Epithelial cell of esophagus (primary cell): ENCODE results near the gene ATXN1.
"Not testable (repeated sequence)": the region's sequence is repeated elsewhere in the genome, so short reads cannot be mapped to it uniquely, and the experiment has no call there.

Experiments
- DNase-seq: peaks from one replicate; pipeline ENCODE4 v3.0.0; 2010; ENCODE audit warnings: low read depth
- H3K4me3 ChIP-seq: 2 replicates; pipeline ENCODE4 v1.5.1; 2011; ENCODE audit warnings: mild to moderate bottlenecking, low read length, control low read depth
- TF ChIP-seq, protein P1 (sequence below): IDR thresholded peaks from 2 replicates; pipeline ENCODE4 v1.5.1; 2011; ENCODE audit warnings: low read depth, mild to moderate bottlenecking, low read length, control low read depth, inconsistent platforms; ENCODE audit not compliant: insufficient read depth; ENCODE audit errors: missing control alignments

Gene ATXN1

DNA sequence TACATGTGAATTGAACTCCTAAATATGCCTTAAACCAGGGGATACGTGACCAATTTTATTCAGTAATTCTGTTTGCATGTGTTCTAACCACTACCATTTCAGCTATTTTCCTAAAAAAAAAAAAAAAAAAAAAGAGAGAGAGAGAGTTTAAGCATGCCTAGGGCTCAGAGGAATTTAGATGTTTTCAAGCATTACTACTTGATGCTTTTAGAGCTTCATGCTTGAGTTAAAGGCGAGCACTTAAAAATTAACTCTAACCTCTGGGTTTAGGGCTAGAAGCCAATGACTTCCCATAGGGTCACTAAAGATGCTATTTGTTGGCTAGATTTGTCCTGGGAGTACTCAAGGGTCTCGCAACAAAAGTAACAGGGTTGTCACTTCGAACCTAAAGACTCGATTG lies 217.7 kb downstream of the ATXN1 start:
- TF ChIP-seq, protein P1, sequence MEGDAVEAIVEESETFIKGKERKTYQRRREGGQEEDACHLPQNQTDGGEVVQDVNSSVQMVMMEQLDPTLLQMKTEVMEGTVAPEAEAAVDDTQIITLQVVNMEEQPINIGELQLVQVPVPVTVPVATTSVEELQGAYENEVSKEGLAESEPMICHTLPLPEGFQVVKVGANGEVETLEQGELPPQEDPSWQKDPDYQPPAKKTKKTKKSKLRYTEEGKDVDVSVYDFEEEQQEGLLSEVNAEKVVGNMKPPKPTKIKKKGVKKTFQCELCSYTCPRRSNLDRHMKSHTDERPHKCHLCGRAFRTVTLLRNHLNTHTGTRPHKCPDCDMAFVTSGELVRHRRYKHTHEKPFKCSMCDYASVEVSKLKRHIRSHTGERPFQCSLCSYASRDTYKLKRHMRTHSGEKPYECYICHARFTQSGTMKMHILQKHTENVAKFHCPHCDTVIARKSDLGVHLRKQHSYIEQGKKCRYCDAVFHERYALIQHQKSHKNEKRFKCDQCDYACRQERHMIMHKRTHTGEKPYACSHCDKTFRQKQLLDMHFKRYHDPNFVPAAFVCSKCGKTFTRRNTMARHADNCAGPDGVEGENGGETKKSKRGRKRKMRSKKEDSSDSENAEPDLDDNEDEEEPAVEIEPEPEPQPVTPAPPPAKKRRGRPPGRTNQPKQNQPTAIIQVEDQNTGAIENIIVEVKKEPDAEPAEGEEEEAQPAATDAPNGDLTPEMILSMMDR: no peak
- DNase-seq: no peak
- no peak overlapping the region for H3K4me3 ChIP-seq

DNA sequence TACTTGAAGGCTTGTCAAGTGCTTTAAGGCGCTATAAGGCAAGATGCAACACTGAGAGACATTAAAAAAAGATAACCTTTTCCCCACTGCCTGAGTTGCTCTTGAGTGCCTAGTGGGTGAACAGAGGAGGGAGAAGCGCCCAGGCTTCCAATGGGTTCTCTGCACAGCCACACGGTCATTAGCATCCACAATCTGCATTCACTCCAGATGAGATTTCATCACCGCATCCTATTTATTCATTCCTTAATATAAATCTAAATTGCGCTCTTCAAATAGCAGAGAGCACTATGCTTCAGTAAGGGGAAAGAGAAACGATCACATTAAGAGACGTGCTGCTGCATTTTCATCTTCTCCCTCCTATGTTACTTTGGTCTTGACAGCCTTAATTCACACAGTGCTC lies 219.2 kb downstream of the ATXN1 start:
- no peak for DNase-seq
- no peak overlapping the region for H3K4me3 ChIP-seq
- TF ChIP-seq, protein P1: no peak

GRCh38 chr6:16540804-16541752 lies 220.2 kb downstream of the ATXN1 start:
- DNase-seq: no peak
- H3K4me3 ChIP-seq: no peak overlapping the region
- TF ChIP-seq, protein P1: no peak

GRCh38 chr6:16540383-16540782 lies 220.9 kb downstream of the ATXN1 start:
- H3K4me3 ChIP-seq, DNase-seq: not testable (repeated sequence)

DNA sequence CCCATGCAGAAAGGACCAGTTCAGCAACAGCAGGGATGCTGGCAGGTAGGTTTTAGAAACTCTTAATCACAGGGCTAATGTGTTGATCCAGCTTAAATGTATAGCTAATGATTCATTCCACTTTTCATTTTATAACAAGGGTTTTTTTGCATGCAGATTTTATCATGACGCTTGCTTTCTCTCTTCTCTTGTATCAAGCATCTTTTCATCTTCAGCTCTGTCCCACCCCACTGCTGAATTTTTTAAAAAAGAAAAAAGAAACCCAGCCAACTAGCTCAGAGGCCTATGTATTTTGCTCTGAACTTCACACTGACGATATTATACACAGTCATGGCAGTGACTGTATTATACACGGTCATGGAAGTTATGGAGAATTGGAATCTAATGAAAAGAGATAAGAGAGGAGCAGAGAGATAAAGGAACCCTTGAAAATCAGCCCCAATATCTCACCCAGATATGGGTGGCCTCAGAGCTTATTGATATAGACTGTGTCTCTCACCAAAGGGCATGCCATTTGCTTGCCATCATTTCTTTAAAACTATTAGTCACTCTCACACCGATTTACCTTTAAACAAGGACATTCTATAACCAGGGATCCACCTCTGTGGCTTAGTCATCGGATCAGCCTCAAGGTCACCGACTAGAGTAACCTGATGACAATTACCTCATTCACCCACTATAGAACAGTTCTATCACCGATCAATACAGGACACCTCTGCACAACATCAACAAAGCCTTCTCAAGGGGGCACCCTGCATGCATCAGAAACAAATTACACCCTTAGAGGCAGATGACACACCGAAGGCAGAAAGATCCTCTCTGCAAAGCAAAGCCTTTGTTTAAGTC lies 222.0 kb downstream of the ATXN1 start:
- TF ChIP-seq, protein P1: no peak
- peak; percentile 19 for DNase-seq
- H3K4me3 ChIP-seq: no peak overlapping the region

DNA sequence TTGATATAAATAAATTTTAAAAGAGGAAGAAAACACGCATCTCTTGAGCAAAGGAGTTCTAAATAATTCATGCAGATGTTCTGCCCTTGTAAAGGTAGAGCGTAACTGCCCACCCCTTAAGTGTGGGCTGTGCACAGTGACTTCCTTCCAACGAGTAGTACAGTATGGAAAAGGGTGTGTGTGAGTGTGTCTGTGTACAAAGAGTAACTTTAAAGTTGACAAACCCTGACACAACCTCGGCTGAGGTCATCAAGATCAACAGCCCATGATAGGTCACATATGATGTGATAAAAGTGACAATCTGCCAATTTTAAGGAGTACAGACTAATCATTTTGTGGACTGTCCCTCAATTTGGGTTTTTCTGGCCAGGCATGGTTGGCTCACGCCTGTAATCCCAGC lies 225.7 kb downstream of the ATXN1 start:
- DNase-seq: no peak
- H3K4me3 ChIP-seq: no peak overlapping the region
- TF ChIP-seq, protein P1: no peak

GRCh38 chr6:16533721-16534136 lies 227.5 kb downstream of the ATXN1 start:
- peak; percentile 18 for DNase-seq
- TF ChIP-seq, protein P1: no peak
- no peak overlapping the region for H3K4me3 ChIP-seq
